Measurements from ENCODE around the gene MGAT5. TPM values are rescaled to one million over a fixed set of nuclear protein-coding genes. Genes with fewer than 3 reads are reported as not detected.

MGAT5 gene
- total and polyA plus RNA-seq, 8 donors, result 2.9 to 36.9 (median 19.6) TPM

- 87 to 89% methylated on average over 9 of the region's 9 CpGs for WGBS, 2 donors
- no peak for DNase-seq
- intact Hi-C loops (cut with DNase I), result loop anchor here in 1 of 3 donors (10.0 kb wide), 1 partner anchor 82 kb away; no protein-coding TSS in a partner anchor
- no peak for TF ChIP-seq CTCF (IDR thresholded peaks at IDR 0.05)
- Histone ChIP-seq H3K27ac (no peak overlapping the region), H3K4me1 (peaks cover 0 to 5% (median 0%) of the 10 kb centered on the region in 3 donors), H3K9me3 (no peaks in the 10 kb centered on the region), H3K4me3 (no peak overlapping the region), H3K27me3 (no peaks in the 10 kb centered on the region), H3K36me3 (no peaks in the 10 kb centered on the region)
- no peak for FAIRE-seq
- ATAC-seq, result no peak
Observed at GRCh38 chr2:134272806-134273205, 18.9 kb downstream of the MGAT5 start.

GRCh38 chr2:134273256-134273983 is 19.5 kb downstream of the MGAT5 start:
- Histone ChIP-seq H3K27ac (no peak overlapping the region), H3K4me3 (no peak overlapping the region), H3K27me3 (no peaks in the 10 kb centered on the region), H3K9me3 (no peaks in the 10 kb centered on the region), H3K36me3 (no peaks in the 10 kb centered on the region), H3K4me1 (peaks cover 0 to 5% (median 0%) of the 10 kb centered on the region in 3 donors)
- FAIRE-seq (no peak), ATAC-seq (no peak), DNase-seq (no peak)
- intact Hi-C loops (cut with DNase I), result loop anchor here in 1 of 3 donors (10.0 kb wide), 1 partner anchor 81 kb away; no protein-coding TSS in a partner anchor
- TF ChIP-seq CTCF (IDR thresholded peaks at IDR 0.05), result no peak
- 87 to 89% methylated on average over 4 of the region's 4 CpGs for WGBS, 2 donors

GRCh38 chr2:134274121-134274520 is 20.2 kb downstream of the MGAT5 start:
- no peak for TF ChIP-seq CTCF (IDR thresholded peaks at IDR 0.05)
- 94 to 97% methylated on average over 3 of the region's 3 CpGs for WGBS, 2 donors
- ATAC-seq (no peak), FAIRE-seq (no peak), DNase-seq (no peak)
- H3K4me1 ChIP-seq, result peaks cover 0 to 5% (median 4%) of the 10 kb centered on the region in 3 donors
- H3K4me3 ChIP-seq, result no peak overlapping the region
- no peak overlapping the region for H3K27ac ChIP-seq
- intact Hi-C loops (cut with DNase I), result loop anchor here in 1 of 3 donors (10.0 kb wide), 1 partner anchor 81 kb away; no protein-coding TSS in a partner anchor
- no peaks in the 10 kb centered on the region for H3K36me3 ChIP-seq
- no peaks in the 10 kb centered on the region for H3K9me3 ChIP-seq
- no peaks in the 10 kb centered on the region for H3K27me3 ChIP-seq

- no peaks in the 10 kb centered on the region for H3K9me3 ChIP-seq
- no peak overlapping the region for H3K4me3 ChIP-seq
- no peak for TF ChIP-seq CTCF (IDR thresholded peaks at IDR 0.05)
- no peak overlapping the region for H3K27ac ChIP-seq
- ATAC-seq (no peak), FAIRE-seq (no peak), DNase-seq (no peak)
- intact Hi-C loops (cut with DNase I), result loop anchor here in 1 of 3 donors (10.0 kb wide), 1 partner anchor 80 kb away; no protein-coding TSS in a partner anchor
- H3K27me3 ChIP-seq, result no peaks in the 10 kb centered on the region
- H3K36me3 ChIP-seq, result no peaks in the 10 kb centered on the region
- peaks cover 0 to 6% (median 5%) of the 10 kb centered on the region in 3 donors for H3K4me1 ChIP-seq
- WGBS, 2 donors, result 91% methylated on average over 7 of the region's 7 CpGs
Observed at GRCh38 chr2:134275058-134275862, 21.4 kb downstream of the MGAT5 start.

Data from pancreas (tissue), 10 donors.